Glomerular visceral epithelial cell (primary cell): ENCODE data around the gene KRTAP10-11.
"Not testable (repeated sequence)": the region's sequence is repeated elsewhere in the genome, so short reads cannot be mapped to it uniquely, and the experiment has no call there.

ENCODE experiments used
- DNase-seq: peaks from one replicate; pipeline ENCODE4 v3.0.0-alpha.2; 2016; ENCODE audit errors: extremely low spot score

KRTAP10-11 gene

GRCh38 chr21:44664691-44665090 lies 18.5 kb downstream of the KRTAP10-11 start:
- DNase-seq, result no peak

DNA sequence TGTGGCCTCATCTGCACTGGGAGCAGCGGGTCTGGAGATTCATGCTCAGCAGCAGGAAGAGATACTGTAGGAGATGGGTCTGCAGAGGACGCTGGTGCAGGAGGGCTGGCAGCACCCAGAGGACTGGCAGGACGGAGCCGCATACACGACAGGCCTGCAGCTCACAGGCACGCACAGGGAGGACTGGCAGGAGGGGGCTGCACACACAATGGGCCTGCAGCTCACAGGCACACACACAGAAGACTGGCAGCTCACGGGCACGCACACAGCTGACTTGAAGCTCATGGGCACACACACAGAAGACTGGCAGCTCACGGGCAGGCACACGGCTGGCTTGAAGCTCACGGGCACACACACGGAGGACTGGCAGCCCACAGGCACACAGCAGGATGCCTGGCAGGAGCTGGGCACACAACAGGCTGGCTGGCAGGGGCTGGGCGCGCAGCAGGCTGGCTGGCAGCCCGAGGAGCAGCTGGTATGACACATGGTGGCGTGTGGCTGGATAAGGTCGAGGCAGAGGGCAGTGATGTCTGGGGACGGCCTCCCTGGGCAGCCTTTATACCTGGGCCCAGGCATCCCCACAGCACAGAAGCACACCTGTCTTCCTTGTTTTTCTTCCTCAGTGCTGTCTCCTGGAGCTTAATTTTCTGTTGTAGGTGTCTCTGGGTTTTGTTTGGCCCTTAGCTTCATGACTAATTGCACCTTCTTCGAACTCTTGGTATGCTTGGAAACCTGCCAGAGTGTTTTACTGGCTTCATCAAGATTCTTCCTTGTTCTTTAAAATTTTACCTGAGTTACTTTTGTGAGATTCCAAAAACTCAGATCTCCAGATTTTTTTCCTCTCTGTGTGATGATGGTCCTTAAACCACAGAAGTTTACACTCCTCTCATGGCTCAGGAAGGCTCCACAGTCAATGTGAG lies 20.4 kb downstream of the KRTAP10-11 start, which contains the start of gene KRTAP12-2:
Gene KRTAP12-2, minus strand, starts transcription at position 527 of the 920 bp plus-strand sequence. Its CDS starts 41 bp downstream, at position 486.
- DNase-seq, result no peak

- no peak for DNase-seq
Observed at GRCh38 chr21:44667612-44668011, 21.4 kb downstream of the KRTAP10-11 start.

GRCh38 chr21:44670642-44671432 lies 24.6 kb downstream of the KRTAP10-11 start:
- DNase-seq, result no peak

GRCh38 chr21:44671911-44672310 lies 25.7 kb downstream of the KRTAP10-11 start:
- DNase-seq, result no peak

DNA sequence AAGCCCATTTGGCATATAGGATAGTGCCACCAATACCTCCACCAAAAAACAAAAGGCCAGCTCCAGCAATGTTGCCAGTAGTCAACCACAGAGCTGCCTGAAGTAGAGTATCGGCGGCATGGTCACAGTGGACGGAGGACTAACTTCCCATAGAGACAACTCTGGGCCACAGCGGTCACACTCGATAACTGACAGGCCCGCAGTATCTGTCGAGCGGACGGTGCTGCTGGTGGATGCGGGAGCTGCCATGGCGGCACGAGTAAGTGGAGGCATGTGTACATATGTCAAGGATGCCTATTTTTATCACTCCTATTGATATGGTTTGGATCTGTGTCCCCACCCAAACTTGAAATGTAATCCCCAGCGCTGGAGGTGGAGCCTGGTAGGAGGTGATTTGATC lies 31.7 kb downstream of the KRTAP10-11 start:
- no peak for DNase-seq

- DNase-seq, result no peak
Observed at GRCh38 chr21:44681152-44681551, 34.9 kb downstream of the KRTAP10-11 start.

DNA sequence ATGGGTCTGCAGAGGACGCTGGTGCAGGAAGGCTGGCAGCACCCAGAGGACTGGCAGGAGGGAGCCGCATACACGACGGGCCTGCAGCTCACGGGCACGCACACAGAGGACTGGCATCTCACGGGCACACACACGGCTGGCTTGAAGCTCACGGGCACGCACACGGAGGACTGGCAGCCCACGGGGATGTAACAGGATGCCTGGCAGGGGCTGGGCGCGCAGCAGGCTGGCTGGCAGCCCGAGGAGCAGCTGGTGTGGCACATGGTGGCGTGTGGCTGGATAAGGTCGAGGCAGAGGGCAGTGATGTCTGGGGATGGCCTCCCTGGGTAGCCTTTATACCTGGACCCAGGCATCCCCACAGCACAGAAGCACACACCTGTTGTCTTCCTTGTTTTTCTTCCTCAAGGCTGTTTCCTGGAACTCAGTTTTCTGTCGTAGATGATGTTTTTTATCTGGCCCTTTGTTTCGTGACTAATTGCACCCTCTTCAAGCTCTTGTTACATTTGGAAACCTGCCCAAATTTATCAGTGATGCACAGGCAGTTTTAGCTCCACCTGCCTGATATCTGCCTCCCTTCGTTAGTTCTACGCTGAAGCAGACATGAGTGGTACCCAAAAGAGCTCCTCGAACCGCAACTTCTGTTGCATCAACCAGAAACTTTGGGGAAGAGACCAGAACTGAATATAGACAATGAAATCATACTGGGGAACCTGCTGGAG lies 35.8 kb downstream of the KRTAP10-11 start, which contains the start of gene KRTAP12-1:
Gene KRTAP12-1, minus strand, starts transcription at position 303 of the 719 bp plus-strand sequence. Its CDS starts 40 bp downstream, at position 263.
- no peak for DNase-seq

DNA sequence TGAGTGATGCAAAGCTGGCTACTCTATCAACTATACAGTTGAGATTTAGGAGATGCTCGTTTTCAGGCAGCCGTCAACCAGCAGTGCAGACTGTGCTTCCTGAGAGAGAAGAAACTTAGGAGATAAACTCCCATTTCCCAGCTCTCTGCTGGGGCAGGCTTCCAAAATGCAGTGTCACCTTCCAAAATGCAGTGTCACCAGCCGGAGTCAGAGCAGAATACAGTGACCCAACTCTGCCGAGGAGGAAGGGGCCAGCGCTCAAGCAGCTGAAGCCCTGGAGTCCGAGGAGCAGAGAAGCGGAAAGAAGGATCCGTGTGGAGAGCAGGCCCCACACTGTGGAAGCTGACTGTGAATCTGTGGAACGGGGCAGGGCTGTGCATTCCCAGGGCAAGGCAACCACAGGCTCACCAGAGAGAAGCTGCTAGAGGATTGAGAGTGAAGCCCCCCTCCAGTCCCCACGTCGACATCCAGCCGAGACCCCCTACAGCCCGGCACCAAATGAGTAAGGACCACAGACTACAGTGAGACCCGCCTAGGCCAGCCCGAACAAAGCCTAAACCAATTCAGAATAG lies 36.5 kb downstream of the KRTAP10-11 start:
- no peak for DNase-seq

DNA sequence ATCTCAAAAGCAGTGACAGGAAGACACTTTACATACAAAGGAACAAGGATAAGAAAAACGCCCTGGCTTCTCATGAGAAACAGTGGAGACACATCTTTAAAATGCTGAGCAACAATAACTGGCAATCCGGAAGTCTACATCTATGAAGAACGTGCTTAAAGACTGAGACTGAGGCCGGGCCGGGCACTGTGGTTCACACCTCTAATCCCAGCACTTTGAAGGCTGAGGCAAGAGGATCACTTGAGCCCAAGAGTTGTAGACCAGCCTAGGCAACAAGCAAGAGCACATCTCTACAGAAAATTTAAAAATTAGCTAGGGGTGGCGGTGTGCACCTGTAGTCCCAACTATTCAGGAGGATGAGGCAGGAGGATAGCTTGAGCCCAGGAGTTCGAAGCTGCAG lies 37.9 kb downstream of the KRTAP10-11 start:
- no peak for DNase-seq

DNA sequence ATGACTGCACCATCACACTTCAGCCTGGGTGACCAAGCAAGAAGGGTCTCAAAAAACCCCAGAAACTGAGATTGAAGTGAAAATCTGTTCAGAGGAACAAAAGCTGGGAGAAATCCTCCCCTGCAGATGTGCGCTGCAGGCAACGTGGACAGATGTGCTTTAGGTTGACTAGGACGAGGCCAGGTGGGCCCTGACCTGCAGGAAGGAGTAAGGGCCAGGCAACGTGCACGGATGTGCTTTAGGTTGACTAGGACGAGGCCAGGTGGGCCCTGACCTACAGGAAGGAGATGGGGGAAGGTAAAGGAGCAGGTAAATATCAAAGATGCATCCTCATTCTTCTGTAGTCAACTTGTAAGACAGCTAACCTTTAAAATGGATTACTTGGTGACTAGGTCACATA lies 38.3 kb downstream of the KRTAP10-11 start:
- no peak for DNase-seq

DNA sequence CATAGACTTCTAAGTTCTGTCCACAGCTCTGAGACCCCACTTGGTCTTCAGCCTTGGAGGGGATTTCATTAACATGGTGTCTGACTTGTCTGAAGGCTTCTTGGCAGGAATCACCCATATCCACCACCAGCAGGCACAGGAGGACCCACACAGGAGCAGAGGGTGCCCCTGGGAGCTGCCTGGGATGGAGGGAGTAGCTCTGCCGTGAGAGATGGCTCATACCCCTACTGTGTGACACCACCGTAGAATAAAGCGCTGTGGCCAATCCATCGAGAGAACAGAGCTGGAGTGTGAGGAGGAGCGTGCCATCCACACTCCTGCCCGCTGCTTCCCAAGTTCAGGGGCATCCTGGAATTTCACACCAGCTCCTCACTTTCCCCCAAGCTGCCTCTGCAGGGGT lies 38.8 kb downstream of the KRTAP10-11 start:
- DNase-seq, result not testable (repeated sequence)

- DNase-seq, result no peak
Observed at GRCh38 chr21:44686000-44686781, 40.0 kb downstream of the KRTAP10-11 start.

- no peak for DNase-seq
Observed at GRCh38 chr21:44686843-44687561, 40.8 kb downstream of the KRTAP10-11 start.

DNA sequence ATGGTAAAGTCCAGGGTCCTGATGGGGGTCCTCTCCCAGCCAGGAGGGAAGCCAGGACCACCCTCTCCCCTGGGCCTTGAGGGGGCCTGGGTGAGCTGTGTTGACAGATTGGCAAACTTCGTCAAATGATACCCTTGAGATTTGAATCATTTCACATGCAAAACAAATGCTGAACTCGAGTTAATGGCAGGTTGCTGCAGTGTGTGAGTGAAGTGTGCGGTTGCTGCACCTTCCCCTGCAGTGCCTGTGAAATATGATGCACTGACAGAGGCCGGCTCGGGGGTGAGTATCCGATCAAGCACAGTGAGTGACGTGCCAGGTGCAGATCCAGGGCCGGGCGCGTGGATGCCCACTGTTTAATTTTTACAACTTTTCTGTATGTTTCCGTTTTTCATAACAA lies 41.5 kb downstream of the KRTAP10-11 start:
- DNase-seq, result no peak

DNA sequence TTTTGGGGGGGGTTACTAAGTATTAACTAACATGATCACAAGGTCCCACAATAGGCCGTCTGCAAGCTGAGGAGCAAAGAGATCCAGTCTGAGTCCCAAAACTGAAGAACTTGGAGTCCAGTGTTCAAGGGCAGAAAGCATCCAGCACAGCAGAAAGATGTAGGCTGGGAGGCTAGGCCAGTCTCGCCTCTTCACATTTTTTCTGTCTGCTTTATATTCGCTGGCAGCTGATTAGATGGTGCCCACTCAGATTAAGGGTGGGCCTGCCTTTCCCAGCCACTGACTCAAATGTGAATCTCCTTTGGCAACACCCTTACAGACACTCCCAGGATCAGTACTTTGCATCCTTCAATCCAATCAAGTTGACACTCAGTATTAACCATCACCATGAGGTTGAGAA lies 43.5 kb downstream of the KRTAP10-11 start:
- not testable (repeated sequence) for DNase-seq

- no peak for DNase-seq
Observed at GRCh38 chr21:44691686-44692085, 45.5 kb downstream of the KRTAP10-11 start.

DNA sequence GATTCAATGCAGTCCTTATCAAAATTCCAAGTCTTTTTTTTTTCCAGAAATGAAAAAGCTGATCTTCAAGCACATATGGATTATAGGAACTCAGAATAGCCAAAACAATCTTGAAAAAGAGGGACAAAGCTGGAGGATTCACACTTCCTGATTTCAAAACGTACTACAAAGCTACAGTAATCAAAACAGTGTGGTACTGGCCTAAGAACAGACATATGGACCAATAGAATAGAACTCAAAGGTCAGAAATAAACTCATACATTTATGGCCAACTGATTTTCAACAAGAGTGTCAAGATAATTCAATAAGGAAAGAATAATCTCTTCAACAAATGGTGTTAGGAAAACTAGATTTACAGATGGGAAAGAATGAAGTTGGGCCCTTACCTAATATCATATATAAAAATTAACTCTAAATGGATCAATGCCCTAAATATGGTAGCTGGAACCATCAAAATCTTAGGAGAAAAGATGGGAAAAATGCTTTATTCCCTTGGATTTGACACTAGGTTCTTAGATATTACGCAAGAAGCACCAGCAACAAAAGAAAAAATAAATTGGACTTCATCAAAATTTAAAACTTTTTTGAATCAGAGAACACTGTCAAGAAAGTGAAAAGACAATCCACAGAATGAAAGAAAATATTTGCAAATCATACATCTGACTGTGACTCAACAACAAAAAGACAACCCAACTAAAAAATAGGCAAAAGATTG lies 46.7 kb downstream of the KRTAP10-11 start:
- DNase-seq, result no peak

GRCh38 chr21:44694776-44695175 lies 48.6 kb downstream of the KRTAP10-11 start:
- no peak for DNase-seq
